ENCODE data around the gene POTEE. TPM values are rescaled to one million over a fixed set of nuclear protein-coding genes. Genes with fewer than 3 reads are reported as not detected.
A peak's percentile ranks its signal among the peaks of the same experiment; 100 is the strongest.
"Not testable (repeated sequence)": the region's sequence is repeated elsewhere in the genome, so short reads cannot be mapped to it uniquely, and the experiment has no call there.

The POTEE gene
- total and polyA plus RNA-seq, 10 of the 15 experiments (the other 5 are each of a cell fraction or from before 2014, with no cell fraction given) = 0.02 to 1.2 (median 0.12) TPM; not detected in 1

- H3K9me3 ChIP-seq (replicated peaks; ENCODE audit: control insufficient read depth, insufficient read depth, low read length); POLR2A ChIA-PET; RAD21 ChIA-PET (ENCODE audit: unreplicated experiment); CTCF ChIA-PET; SMC1A ChIA-PET (ENCODE audit: uncharacterized antibody, unreplicated experiment); H3K79me2 ChIP-seq (ENCODE audit: control insufficient read depth, insufficient read depth, low read length); in situ Hi-C loops (cut with MboI); BruUV-seq (replicated peaks); H3K4me3 ChIP-seq; H3K9ac ChIP-seq (ENCODE audit: control insufficient read depth, insufficient read depth, low read length); H3K4me1 ChIP-seq (ENCODE audit: control insufficient read depth, insufficient read depth, low read length); DNase-seq (ENCODE audit: low read depth, low spot score); H4K20me1 ChIP-seq (ENCODE audit: control insufficient read depth, insufficient read depth); FAIRE-seq; H3K36me3 ChIP-seq (ENCODE audit: control insufficient read depth in 2 of 2, insufficient read depth in 2 of 2, low read length in 1 of 2); H3K27me3 ChIP-seq (replicated peaks in 1 of 2; ENCODE audit: control insufficient read depth in 2 of 2, insufficient read depth in 2 of 2, low read length in 1 of 2); H3K4me2 ChIP-seq (ENCODE audit: control insufficient read depth, insufficient read depth); H3K27ac ChIP-seq (ENCODE audit: control insufficient read depth, insufficient read depth); H2AFZ ChIP-seq (ENCODE audit: control insufficient read depth, low read depth, low read length); intact Hi-C loops (cut with micrococcal nuclease; ENCODE audit: unreplicated experiment): not testable (repeated sequence)
- peak; percentile 29; the same call in 1 of the 3 replicates for ATAC-seq
- WGBS (ENCODE audit: insufficient coverage, insufficient replicate concordance, low lambda C conversion rate, missing lambda C conversion rate) = 46% methylated on average over 9 of the region's 22 CpGs
Measured at GRCh38 chr2:131210434-131211211, 1.3 kb downstream of the POTEE start.

- H2AFZ ChIP-seq (ENCODE audit: control insufficient read depth, low read depth, low read length); CTCF ChIA-PET; FAIRE-seq; H3K9me3 ChIP-seq (replicated peaks; ENCODE audit: control insufficient read depth, insufficient read depth, low read length); ATAC-seq; H3K36me3 ChIP-seq (ENCODE audit: control insufficient read depth in 2 of 2, insufficient read depth in 2 of 2, low read length in 1 of 2); RAD21 ChIA-PET (ENCODE audit: unreplicated experiment); H3K4me1 ChIP-seq (ENCODE audit: control insufficient read depth, insufficient read depth, low read length); BruUV-seq (replicated peaks); SMC1A ChIA-PET (ENCODE audit: uncharacterized antibody, unreplicated experiment); H3K79me2 ChIP-seq (ENCODE audit: control insufficient read depth, insufficient read depth, low read length); H3K9ac ChIP-seq (ENCODE audit: control insufficient read depth, insufficient read depth, low read length); DNase-seq (ENCODE audit: low read depth, low spot score); H3K4me2 ChIP-seq (ENCODE audit: control insufficient read depth, insufficient read depth); intact Hi-C loops (cut with micrococcal nuclease; ENCODE audit: unreplicated experiment); H3K27ac ChIP-seq (ENCODE audit: control insufficient read depth, insufficient read depth); H3K4me3 ChIP-seq; H3K27me3 ChIP-seq (replicated peaks in 1 of 2; ENCODE audit: control insufficient read depth in 2 of 2, insufficient read depth in 2 of 2, low read length in 1 of 2); in situ Hi-C loops (cut with MboI); H4K20me1 ChIP-seq (ENCODE audit: control insufficient read depth, insufficient read depth): not testable (repeated sequence)
- 93% methylated on average over 12 of the region's 60 CpGs for WGBS (ENCODE audit: insufficient coverage, insufficient replicate concordance, low lambda C conversion rate, missing lambda C conversion rate)
- POLR2A ChIA-PET = interaction anchor here (0.7 kb wide), 1 partner anchor 66 kb away, joined by 5 read pairs; no protein-coding TSS in a partner anchor
Measured at GRCh38 chr2:131217238-131217986, 8.1 kb downstream of the POTEE start.

Measured in GM12878 (cell line).